Measurements from ENCODE around the gene SNAP25.

SNAP25 gene

DNA sequence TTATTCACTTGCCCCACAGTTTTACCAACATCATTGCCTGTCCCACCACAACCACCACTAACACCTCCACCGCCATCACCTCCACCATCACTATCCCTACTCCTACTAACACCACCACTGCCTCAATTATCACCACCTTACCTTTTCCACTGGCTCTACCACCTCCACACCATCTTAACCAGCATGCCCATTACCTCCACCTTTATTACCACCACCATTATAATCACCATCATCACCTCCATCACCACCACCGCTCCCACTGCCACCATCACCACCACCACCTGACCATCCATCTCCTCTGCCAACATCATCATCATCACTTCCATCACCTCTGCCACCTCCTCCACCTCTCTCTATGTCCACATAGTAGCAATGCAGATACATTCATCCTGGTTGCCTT, 90.0 kb downstream of the SNAP25 start:
- no peak for DNase-seq

DNA sequence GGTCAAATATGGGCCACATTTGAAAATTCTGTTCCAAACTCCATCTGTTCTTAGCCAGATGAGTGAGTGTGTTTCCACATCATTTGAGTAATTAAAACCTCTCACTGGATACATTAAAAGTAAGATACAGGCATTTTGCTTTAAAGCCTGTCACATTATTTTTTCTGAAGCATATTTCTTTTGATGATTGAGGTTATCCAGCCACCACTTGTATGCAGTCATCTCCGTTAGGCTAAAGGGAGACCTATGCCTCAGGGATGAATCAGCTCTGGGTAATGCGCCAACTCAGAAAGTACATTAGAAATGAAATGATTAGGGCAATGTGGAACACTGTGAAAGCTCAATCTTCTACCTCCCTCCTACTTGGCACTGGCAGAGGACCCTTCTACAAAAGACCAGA, 90.7 kb downstream of the SNAP25 start:
- DNase-seq: no peak

DNA sequence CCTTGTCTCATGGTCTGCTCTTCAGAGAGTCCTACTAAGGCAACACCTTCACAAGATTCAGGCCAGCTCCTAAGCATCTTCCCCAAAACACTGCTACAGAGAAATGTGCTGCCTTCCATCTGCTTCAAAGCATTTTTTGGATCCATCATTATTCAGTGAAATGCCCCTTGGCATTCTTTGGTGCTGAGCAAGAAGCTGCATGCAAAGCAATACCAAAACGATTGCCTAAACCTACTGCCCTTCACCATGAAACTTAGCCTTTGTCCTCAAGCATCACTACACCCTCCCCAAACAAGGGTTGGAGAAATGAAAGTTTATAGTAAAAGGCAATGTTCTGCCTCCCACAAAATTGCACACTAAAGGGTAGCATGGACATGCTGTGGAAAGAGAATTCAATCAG, 93.5 kb downstream of the SNAP25 start:
- no peak for DNase-seq

DNA sequence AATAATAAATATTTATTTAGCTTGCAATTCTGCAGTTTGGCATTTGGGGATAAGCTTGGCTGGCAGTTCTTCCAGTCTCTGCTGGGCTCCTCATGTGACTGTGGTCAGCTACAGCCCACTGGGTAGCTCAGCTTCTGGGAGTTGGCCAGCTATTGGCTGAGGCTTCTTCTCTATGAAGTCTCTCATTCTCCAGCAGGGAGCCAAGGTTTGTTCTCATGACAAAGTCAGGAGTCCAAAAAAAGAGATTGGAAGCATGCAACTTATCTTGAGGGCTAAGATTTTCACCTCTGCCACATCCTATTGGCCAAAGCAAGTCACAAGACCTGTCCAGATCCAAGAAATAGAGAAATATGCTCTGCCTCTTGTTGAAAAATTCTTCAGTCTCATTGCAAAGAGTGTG, 94.6 kb downstream of the SNAP25 start:
- no peak for DNase-seq

DNA sequence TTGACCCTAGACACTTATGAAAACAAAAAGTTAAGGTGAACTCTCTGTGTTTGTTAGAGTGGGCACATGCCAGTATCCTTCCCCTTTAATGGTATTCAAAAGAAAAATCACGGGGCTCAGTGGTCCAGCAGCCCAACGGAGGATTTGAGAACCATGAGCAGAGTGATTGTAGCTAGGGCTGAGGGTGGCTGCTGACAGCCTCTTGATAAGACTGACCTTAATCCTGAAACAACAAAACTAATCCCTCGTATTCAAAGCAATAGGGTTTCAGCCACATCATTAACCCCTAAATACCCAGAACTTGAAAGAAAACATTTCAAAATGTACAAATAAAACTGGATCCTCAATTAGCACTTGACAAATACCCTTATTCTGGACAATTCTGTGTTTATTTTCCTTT, 95.1 kb downstream of the SNAP25 start:
- DNase-seq: no peak

DNA sequence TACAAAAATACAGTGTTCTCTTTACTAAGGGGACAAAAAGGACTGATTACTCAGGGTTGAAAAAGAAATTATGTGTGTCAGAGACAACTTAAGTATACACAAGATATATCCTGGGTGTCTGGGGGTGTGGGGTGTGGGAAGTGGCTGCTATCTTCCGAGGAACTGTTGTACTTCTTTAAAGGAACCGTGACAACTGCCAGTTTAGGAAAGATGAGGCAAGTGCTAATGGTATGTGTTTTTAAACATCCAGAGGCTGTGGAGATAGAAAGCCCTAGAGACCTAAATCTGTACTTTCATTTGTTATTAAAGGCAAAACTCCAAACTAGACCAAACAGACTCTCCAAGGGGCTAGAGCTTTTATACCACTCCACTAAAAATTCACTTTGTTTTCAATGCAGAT, 95.6 kb downstream of the SNAP25 start:
- no peak for DNase-seq

DNA sequence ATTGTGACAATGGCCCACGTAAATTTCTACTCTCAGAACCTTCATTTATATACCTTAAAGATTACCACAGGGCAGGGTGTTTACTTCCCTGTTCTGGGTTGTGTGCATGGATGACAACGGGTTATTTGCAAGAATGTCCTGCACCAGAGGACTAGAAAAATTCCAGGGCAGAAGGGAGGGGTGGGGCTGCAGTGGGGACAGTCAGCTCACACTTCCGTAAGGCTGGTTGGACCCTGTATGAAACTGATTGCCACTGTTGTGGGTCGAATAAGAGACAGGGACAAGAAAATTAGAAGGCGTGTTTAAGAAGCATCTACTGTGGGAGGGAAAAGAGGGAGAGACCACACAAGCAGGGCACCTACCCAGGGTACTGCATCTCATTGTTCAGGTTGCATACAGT, 96.5 kb downstream of the SNAP25 start:
- no peak for DNase-seq

DNA sequence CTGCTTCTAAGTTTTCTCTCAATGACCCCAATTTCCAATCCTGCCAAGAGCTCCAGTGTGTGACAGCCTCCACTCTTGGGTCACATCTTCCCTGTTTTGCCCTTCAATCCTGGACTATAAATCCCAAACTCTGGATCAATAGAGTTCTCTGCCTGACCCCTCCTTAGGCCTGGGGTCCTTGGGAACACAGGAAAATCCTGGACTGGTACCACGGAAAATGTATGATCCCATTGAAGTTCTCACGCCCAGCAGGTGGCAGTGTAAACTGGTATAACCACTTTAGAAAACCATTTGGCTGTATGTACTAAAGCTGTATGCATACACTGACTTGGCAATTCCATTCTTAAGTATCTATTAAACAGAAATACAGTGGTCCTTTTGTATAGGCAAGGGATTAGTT, 98.0 kb downstream of the SNAP25 start:
- peak; percentile 48 for DNase-seq

DNA sequence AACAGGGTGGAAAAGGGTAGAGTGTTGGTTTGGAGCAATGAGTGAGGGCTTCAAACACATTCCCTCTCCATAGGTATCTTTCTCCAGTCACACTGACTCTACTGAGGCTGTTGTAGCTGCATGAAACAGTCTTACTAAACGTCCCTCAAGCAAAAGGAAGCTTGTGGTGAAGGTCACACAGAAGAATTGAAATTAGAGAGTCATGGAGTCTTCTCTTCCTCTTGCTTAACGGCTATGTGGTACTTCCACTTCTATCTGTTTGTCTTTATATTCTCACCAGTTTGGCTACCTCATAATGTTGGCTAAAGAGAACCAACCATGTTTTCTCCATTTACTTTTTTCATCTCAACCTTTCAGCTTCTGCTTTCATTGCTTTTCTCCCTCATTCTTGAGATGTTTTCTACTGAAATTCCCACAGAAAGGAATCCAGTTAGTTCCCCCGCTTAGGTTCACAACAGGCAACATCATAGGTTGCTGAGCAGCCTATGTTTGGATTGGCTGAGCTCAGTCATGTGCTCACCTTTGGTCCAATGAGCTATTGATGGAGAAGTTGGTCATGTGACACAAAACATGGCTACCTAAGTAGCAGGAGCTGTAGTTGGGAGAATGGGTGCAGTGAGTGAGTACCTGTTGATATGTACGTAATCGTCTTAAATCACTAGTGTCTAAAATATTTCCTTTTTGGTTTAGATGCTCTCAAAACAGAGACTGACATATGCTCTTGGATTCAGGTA, 99.8 kb downstream of the SNAP25 start:
- no peak for DNase-seq

DNA sequence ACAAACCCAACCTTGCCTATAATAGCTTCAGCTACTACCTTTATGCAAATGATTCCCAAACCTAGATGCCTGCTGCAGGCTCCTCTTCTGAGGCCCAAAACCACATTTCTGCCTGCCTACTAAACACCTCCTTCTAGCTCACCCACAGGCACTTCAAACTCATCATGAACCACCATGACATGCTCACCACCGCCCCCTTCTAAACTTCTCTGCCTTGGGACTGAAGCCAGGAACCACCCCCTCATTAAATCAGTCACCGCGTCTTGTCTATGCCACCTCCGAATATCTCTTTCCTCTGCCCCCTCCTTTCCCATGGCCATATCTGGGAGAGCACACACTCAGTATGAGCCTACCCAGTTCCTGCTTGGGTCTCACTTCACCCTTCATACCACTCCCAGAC, 101.2 kb downstream of the SNAP25 start:
- DNase-seq: peak; percentile 18

DNA sequence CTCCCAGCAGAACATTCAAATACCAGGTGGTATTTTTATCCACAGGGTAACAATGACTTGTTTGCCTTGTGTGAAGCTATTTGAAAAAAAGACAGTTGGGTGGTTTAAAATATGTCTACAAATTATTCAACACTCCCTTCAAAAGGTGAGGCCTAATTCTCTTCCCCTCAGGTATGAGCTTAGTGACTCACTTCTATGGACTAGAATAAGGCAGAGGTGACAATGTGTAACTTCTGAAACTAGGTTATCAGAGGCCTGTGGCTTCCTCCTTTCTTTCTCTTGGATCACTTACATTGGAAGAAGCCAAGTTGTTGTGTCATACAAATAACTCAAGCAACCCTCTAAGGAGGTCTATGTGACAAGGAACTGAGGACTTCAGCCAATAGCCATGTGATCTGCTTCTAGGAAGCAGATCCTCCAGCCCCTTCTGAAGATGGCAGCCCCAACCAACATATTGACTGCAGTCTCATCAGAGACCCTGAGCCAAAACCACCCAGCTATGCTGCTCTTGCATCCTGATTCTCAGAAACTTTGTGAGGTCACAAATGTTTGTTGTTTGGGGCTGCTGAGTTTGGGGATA, 102.6 kb downstream of the SNAP25 start:
- no peak for DNase-seq

DNA sequence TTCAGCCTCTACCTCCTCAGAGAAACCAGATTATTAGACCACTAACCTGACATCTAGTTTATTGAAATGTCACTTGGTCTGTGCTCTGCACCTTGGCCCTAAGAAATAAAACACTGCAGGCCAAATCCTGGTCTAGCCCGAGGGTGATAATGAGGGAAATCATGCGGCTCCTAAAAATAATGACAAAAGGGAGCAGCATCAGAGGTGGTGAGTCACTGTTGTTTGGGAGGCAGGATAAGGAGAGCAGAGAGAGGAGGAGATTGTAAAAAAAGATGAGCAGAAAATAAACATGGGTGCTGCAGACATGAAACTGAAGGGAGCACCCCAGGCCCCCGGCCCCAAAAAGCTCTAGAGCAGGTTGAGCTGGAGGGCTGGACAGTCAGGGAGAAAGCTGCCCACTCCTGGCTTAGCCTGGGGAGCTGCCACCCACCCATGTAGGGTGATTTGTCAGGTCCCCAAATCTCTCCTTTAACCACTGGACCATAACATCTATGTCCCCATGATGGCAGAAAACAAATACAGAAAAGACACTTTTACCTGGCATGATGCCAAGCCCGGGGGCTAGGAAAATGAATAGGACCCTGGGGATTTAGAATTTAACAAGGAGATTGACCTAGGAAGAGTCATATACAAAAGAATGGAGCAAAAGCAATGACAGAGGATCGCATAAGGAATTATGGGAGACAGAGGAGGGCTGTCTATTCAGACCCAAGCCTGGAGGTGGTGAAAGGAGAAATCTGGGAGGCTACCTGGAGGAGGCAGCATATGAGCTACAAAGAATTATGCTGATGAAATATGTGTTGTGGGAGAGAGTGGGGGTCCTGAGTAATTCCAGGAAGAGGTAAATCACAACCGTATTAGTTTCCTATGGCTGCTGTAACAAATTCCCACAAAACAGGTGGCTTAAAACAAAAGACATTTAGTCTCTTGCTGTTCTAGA, 103.7 kb downstream of the SNAP25 start:
- DNase-seq: peak; percentile 84

DNA sequence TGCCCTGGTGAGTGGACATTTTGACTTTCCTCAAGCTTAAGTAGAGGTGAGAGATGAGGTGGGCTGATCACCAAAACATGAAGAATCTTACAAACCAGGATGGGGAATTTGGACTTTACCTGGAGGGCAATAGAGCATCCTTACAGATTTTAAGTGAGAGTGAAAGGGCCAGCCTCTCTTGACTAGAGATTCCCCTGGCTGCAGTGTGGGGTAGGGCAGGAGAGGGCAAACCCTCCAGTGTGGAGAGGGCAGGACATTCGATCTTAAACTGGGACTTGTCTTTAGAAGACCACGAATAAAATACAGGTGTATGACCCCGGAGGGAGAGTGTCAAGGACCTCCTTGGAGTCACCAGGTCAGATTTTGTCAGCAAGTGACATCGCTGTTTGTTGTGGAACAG, 105.1 kb downstream of the SNAP25 start:
- peak; percentile 8 for DNase-seq

DNA sequence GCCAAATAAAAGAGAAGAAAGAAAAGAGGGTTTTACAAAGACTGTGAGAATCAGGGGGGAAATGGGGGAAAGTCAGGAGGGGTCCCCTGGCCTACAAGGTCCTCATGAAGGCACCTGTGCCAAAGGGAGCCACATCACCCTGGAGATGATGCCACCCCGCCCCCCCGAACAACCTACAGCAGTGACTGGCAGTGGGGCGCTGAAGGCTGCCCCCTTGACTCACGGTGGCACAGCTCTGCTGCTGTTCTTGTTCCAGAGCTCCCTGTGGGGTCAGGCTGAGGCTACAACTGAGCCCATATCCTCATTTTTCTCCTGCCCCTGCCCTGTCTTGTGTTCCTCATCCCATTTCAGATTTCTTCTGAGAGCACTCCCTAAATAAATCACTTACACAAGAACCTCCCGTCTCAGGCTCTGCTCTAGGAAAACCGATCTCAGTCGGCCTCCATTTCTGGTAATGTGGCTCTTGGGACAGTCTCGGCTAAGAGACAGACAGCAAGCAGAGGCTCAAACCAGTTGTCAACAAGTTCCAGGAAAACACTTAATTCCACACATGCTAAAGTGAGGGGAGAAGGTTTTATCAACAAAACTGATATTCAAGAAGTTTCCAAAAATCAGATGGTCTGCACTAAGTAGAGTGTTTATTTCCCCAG, 105.7 kb downstream of the SNAP25 start:
- no peak for DNase-seq

DNA sequence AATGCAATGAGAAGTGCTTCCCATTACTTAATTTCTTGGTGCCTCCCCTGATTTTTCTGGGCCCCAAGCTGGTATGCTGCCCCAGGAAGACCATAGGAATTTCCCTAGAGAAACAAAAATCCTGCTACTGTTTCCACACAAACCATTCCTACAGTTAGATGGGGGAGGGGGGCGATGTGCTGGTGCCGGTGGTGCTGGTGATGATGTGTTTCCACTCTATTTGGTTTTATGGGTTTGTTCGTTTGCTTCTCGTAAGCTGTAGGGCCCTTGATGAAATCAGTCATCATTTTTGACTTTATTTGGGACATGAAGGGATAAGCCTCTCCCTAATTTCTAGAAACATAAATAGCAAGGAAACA, 110.2 kb downstream of the SNAP25 start:
- peak; percentile 45 for DNase-seq

DNA sequence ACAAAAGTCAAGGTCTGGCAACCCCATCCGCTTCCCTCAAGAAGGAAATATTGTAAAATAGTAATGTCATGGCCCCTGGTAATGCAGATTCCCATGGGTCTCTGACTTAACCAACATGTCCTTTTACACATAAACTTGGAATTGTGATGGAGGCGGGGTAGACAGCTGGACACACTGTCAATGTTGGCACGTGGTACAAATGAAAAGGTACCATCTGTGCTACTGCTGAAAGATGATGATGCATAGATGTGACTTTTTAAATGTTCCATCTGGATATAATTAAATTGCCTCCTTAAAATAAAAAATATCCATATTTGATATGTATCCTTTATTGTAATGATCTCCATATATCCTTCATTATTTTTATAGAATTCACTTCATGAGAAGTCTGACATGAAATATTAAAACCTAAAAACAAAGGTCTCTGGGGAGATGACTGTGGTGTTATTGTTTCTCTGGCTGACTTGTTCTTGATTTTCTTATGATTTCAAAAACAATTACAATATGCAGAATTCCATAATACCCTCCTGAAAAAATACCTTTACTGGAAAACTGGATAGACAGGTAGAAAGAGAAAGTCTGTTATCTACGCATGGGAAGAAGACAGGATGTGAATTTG, 110.9 kb downstream of the SNAP25 start:
- peak; percentile 90 for DNase-seq

DNA sequence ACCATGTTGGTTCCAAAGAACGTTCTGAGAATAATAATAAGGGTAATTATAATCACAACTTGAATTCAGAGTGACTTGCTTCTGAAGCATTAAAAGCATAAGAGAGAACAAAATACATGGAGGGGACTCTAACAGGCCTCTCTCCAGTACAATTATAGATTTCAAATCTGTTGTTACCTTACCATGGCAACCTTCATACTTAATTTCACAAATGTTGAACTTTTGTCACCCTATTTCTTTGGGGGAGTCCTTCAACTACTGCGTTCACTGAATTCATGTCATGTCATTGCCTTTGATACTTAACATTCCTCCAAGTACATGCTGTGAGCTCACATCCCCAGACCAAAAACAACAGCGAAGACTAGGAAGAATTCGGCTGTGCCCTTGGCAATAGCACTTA, 111.4 kb downstream of the SNAP25 start:
- DNase-seq: no peak

DNA sequence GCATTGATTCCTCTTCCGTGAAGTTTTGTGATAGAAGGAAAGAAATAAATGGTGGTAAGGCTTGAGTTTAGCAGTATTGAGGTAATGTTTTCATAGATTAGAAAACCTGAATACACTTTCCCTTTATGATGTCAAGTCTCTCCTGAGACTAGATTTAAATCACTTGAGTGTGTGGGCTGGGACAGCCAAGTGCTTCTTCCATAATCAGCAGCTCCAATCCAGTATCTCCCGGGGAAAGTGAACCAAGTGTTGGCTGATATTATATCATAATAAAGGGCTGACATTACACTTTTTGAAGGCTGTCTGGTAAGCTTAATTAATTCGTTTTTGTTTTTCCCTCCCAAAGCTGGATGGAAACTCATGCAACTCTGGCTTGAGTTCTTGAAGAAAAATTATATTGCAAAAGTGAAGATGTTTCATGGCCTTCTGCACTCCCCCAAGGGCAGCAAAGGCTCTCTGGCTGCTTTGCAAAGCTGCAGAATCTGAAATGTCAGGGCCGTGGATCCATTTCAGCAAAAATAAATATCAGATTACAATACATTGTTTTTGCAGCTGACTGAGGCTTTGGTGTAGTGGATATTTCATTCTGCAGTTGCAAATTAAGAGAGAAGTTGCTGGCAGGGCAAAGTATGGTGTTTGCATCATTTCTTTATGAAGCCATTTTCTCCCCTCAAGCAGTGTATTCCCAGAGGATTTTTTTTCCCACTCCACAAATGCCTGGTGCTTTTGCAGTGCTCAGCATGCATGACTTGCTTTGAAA, 114.2 kb downstream of the SNAP25 start:
- peak; percentile 83 for DNase-seq

DNA sequence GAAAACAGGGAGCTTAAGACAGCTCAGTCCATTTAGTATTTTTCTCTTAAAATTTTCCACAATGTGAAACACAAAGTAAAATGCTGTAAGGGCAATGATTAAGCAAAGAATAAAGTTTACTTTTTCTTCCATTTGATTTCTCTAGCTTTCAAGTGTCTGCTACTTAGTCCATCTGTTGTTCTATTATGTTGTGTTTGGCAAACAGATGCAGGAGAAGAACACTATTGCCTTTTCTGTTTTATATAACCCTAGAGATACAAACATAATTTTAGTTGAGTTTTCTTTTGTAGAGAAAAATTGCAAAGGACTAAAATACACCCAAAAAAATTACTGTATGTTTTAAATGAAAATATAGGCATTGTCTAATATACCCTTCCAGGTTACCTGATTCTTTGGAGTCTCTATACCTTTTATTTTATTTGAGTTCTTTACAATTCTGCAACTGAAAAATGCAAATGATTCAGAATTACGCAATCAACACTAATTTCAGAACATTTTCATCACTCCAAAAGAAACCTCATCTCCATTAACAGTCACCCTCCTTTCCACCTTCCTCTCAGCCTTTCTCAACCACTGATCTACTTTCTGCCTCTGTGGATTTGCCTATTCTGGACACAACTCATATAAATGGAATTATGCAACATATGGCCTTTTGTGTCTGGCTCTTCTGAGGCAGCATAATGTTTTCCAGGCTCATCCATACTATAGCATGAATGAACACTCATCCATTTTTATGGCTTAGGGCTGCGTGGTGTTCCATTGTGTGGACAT, 118.5 kb downstream of the SNAP25 start:
- DNase-seq: peak; percentile 72

DNA sequence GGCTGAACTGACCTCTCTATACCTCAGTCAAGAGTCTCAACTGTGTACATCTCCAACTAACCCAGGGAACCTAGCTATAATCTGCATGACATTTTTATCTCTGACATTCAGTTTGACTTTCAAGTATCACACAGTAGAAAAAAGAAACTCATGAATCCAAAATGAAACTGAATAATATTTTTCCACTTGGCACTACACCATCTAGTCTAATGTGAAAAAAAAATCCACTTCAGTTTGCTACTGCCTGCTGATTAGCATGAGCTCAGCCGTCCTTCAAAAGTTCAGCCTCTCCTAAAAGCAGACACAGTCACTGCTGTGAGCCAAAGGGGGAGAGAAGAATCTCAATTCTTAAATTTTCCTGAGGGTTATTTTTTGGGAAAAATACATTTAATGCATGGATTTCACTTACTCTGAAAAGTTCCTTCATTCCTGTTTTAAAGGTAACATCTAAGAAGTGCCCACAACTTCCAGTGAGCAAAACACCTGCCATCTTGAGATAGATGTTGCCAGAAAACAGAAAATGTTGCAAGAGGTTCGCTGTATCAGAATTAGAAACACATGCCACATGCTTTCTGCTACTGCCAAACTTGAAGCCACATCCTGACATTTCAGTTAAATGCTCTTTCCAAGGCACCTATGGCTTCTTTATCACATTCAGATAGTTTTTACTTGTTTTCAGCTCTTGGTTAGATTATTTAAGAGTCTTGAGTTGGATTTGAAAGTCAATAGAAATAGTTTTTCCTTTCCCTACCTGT, 120.0 kb downstream of the SNAP25 start:
- no peak for DNase-seq

DNA sequence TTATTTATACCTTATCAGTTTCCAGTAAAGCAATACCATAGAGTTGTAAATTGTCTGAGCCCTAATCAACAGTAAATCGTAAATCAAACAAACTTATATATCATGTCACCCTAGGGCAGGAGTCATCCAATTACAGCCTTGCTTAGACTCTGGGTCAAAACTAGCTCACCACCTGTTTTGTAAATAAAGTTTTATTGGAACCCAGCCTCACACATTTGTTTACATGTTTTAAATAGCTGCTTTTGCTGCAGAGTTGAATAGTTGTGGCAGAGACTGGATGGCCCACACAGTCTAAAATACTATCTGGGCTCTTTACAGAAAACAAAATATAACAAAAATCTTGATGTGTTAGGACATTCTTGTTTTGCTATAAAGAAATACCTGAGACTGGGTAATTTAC, 121.0 kb downstream of the SNAP25 start:
- peak; percentile 7 for DNase-seq
